ENCODE data around the gene ARPC4. TPM values are rescaled to one million over a fixed set of nuclear protein-coding genes. Genes with fewer than 3 reads are reported as not detected.

Gene ARPC4
- total and polyA plus RNA-seq, 2 of the 13 experiments (the other 11 are each of a cell fraction or from before 2014, with no cell fraction given) = 30.1 to 83.6 TPM

GRCh38 chr3:9843715-9844438 lies 51.0 kb downstream of the ARPC4 start, which contains the start of gene RPUSD3 (continued):
- TF ChIP-seq ZNF687 (CRISPR knock-in tag; IDR thresholded peaks at IDR 0.05) (peak; percentile 91), ZNF414 (CRISPR knock-in tag; IDR thresholded peaks at IDR 0.05) (peak; percentile 39; the same call in 1 of the 2 replicates), ZNF782 (CRISPR knock-in tag; IDR thresholded peaks at IDR 0.05; ENCODE audit: borderline replicate concordance) (peak; percentile 70; the same call in 1 of the 2 replicates), HMGA1 (CRISPR knock-in tag; conservative IDR thresholded peaks at IDR 0.05) (no peak), SMARCE1 (IDR thresholded peaks at IDR 0.05; ENCODE audit: borderline replicate concordance) (no peak), ZNF567 (CRISPR knock-in tag; IDR thresholded peaks at IDR 0.05; ENCODE audit: borderline replicate concordance) (no peak), ZNF282 (IDR thresholded peaks at IDR 0.05; ENCODE audit: partially characterized antibody) (no peak), PAX8 (CRISPR knock-in tag; IDR thresholded peaks at IDR 0.05; ENCODE audit: borderline replicate concordance) (0 out of 2 replicates have a peak, but pooled peaks have one; percentile 60), HIVEP1 (CRISPR knock-in tag; IDR thresholded peaks at IDR 0.05) (peak; percentile 79; the same call in 1 of the 2 replicates), SNAPC5 (CRISPR knock-in tag; IDR thresholded peaks at IDR 0.05; ENCODE audit: borderline replicate concordance) (0 out of 2 replicates have a peak, but pooled peaks have one; percentile 64), ARID4A (CRISPR knock-in tag; IDR thresholded peaks at IDR 0.05; ENCODE audit: borderline replicate concordance) (peak; percentile 80), ZNF691 (CRISPR knock-in tag; IDR thresholded peaks at IDR 0.05; ENCODE audit: borderline replicate concordance, low read depth) (0 out of 2 replicates have a peak, but pooled peaks have one; percentile 24), KLF9 (CRISPR knock-in tag; IDR thresholded peaks at IDR 0.05; ENCODE audit: low read depth) (no peak), ZNF343 (CRISPR knock-in tag; IDR thresholded peaks at IDR 0.05) (0 out of 2 replicates have a peak, but pooled peaks have one; percentile 54), ZNF768 (CRISPR knock-in tag; IDR thresholded peaks at IDR 0.05) (peak; percentile 61), IRF1 (CRISPR knock-in tag; IDR thresholded peaks at IDR 0.05; ENCODE audit: low read depth) (peak; percentile 69; the same call in 1 of the 2 replicates), KLF11 (CRISPR knock-in tag; IDR thresholded peaks at IDR 0.05) (peak; percentile 55; the same call in 1 of the 2 replicates)

All from HepG2 (cell line).